HG02623 (cell line): ENCODE results near the gene KCNK3.
A peak's percentile ranks its signal among the peaks of the same experiment; 100 is the strongest.
"Not testable (repeated sequence)": the region's sequence is repeated elsewhere in the genome, so short reads cannot be mapped to it uniquely, and the experiment has no call there.

Experiments
- ATAC-seq: cut with Tn5 transposase; IDR thresholded peaks from one replicate; pipeline ENCODE4 v1.9.1; 2021; ENCODE audit warnings: moderate library complexity; ENCODE audit not compliant: unreplicated experiment

Gene KCNK3

GRCh38 chr2:26754972-26755670, 62.6 kb downstream of the KCNK3 start:
- ATAC-seq, result no peak

DNA sequence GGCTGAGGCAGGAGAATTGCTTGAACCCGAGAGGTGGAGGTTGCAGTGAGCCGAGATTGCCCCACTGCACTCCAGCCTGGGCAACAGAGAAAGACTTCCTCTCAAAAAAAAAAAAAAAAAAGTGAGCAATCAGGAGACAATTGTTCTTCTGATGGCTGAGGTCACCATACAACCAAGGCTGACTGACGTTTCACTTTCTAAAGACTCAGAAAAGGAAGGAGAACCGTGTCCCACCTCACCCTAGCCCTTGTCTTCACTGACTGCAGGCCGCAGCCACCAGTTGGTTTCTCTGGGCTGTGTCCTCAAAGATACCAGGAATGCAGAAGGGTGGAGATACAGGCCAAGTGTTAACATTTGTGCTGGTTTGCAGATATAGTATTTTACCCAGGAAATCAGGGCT, 63.8 kb downstream of the KCNK3 start:
- ATAC-seq, result no peak

- ATAC-seq, result no peak
These were observed 65.6 kb downstream of the KCNK3 start for GRCh38 chr2:26757873-26758789.

GRCh38 chr2:26758790-26759321, 66.3 kb downstream of the KCNK3 start:
- no peak for ATAC-seq

DNA sequence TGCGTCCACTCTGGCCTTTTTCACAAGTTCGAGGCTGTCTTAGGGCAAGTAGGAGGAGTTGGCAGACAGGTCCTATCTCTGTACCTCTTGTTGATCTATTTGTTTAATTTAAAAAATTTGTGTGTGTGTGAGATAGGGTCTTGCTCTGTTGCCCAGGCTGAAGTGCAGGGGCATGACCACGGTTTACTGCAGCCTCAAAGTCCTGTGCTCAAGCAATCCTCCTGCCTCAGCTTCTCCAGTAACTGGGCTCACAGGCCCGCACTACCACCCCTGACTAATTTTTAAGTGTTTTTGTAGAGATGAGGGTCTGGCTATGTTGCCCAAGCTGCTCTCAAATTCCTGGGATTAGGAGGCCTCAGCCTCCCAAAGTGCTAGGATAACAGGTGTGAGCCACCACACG, 67.3 kb downstream of the KCNK3 start:
- ATAC-seq, result no peak

- ATAC-seq, result not testable (repeated sequence)
These were observed 68.5 kb downstream of the KCNK3 start for GRCh38 chr2:26760991-26761390.

- no peak for ATAC-seq
These were observed 70.5 kb downstream of the KCNK3 start for GRCh38 chr2:26763019-26763418.

- peak; percentile 85 for ATAC-seq
These were observed 71.8 kb downstream of the KCNK3 start, which contains the start of gene SLC35F6 for GRCh38 chr2:26764078-26764887. Gene SLC35F6, plus strand, starts transcription at chr2:26764284. Its CDS starts 66 bp downstream, at chr2:26764350.

DNA sequence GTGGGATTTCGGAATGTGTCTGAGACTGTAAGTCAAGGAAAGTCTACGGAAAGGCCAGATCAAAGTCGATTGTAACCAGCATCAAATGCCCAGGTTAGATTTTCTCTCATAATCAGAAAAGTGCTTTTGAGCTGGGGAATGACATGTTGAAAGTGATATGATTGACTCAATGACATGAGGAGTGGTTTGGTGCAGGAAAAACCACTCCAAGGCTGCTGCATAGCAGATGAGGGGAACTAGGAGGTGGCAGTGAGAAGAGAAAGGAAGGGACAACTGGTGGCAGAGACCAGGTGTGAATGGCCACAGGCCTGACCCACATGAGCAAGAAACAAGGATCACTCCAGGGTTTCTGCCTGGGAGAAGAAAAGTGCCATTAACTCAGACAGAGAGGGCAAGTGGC, 72.4 kb downstream of the KCNK3 start:
- ATAC-seq, result no peak

DNA sequence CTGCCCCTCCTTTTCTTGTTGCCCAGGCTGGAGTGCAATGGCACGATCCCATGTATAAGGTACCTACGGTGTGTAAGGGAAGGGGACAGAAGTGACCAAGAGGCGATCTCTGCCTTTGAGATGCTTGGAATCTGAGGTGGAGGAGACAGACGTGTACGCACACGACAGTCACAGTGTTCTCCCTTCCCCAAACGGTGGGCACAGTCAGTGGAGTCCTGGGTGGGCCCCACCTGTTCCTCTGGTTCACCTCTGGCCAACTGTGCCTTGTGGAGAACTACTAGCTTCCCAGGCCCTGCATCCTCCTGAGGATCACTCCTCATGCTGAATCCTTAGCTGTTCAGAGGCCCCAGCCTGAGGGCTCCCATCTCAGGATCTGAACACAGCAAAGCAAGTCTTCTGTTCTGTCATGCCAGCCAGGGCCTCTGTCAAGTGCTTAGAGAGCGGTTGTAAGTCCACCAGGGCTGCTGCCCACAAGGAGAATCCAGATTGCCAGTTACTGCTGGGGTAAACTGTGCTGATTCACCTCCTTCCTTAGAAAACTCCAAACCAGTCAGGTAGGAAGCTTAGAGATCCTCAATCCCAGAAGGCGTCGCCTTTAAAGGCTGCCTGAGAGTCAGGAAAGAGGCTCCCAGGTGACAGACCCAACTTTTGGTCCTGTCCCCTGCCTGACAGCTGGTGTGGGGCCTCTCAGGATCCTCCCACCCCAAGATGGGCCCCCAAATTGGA, 73.1 kb downstream of the KCNK3 start:
- ATAC-seq, result no peak

DNA sequence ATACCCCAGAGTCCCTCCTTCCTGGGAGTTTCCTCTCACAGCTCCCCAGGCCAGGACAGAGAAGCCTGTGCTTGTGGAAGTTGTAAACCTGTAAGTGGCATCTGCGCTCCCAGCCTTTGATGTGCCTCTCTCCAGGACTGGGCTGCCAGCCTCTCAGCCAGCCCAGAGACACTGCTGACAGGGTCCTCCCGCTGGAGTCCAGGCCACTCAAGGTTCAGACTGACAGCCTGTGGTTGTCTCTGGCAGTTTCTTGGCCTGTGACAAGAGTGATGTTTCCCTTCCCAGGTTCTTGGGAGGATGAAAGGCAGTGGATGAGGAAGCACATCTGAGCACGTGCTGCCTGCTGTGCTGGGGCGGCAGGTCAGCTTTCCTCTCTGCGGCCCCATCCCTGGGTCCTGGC, 74.6 kb downstream of the KCNK3 start:
- no peak for ATAC-seq

DNA sequence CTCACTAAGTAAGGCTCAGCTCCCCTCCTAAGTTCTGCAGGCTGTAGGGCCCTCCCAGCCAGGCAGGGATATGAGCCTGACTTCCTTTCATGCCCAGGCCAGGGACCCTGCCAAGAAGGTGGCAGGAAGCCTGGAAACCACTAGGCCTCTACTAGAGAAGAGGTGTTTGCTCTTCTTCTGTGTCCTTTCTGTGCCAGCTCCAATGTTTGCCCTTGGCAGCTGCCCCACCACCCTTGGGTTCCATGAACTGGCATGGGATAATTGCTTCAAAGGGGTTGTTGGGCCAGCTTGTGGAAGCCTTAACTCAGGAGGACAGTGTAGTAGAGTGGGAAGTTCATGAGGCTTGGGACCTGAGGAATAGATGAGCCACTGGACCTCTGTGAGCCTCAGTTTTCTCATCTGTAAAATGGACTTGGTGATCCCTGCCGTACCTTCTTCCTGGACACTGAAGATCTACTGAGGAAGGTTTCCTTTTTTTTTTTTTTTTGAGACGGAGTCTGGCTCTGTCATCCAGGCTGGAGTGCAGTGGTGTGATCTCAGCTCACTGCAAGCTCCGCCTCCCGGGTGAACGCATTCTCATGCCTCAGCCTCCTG, 75.5 kb downstream of the KCNK3 start:
- no peak for ATAC-seq

DNA sequence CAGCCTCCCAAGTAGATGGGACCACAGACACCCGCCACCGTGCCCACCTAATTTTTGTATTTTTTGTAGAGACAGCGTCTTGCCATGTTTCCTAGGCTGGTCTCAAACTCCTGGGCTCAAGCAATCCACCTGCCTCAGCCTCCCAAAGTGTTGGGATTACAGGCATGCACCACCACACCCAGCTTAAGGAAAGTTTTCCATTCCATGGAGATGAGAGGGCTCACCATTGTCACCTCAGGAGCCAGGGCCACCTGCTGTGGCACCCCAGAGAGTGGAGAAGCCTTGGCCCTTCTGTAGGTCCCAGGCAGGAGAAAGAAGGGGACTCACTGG, 76.2 kb downstream of the KCNK3 start:
- ATAC-seq, result no peak

DNA sequence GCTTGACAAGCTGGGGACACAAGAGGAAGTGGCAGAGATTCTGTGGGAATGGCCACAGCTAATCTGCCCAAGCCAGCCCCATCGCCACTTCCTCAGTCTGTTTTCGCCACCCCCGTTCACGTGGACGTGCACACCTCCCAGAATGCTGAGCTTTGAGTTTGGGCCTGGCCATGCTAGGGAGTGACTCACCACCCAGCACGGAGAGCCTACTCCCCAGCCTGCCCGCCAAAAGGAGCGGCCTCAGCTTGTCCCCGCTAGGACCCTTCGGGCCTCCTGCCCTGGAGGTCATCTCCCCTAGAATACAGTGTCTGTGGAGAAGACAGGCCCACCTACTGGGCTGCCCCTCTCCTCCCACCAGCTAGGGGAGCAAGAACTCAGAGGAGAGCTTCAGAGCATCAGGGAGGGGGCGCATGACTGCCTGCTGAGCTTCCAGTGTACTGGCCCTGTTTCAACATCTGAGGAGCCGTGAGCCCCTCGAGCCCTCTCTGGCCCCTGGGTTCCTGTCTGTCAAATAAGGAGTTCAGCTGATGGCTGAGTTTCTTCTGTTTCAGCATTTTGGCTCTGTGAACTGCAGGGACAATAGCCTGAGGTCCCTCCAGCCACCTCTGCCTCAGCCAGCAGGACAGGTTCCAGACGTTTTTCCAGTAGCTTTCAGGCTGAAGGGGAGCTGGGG, 76.7 kb downstream of the KCNK3 start:
- ATAC-seq, result no peak

DNA sequence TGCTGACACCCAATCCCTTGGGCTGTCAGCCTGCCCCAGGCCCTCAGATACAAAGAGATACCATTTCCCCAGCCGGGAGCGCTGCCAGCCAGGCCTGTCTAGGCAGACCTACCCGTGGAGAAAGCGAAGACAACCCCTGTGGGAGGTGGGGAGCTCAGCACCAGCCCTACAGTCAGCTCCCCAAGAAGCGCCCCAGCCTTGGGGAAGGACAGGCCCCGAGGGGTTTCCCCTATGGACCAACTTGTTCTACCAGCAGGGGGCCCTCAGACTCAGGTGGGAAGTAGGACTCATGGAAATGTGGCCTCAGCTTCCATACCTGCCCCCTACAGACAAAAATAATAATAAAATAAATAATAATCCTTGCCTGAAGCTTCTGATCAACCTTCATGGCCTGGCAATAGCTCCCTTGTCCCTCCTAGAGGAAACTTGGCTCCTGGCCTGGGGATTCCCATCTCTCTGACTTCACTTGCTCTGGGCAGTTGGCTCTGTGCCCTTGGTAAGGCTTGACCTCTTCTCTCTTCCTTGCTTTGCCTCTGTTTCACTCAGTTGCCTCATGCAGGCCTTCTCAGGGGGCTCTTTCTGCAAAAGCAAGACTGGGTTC, 78.6 kb downstream of the KCNK3 start:
- no peak for ATAC-seq

- no peak for ATAC-seq
These were observed 79.8 kb downstream of the KCNK3 start for GRCh38 chr2:26772064-26773001.

- ATAC-seq, result no peak
These were observed 83.8 kb downstream of the KCNK3 start for GRCh38 chr2:26776195-26776800.

GRCh38 chr2:26778098-26778497, 85.6 kb downstream of the KCNK3 start:
- no peak for ATAC-seq
